CD4-positive, alpha-beta T cell treated with Interleukin-4 for 4 hours (primary cell): ENCODE results near the gene GFRAL.

ENCODE experiments used
- DNase-seq: peaks from one replicate; pipeline ENCODE4 v3.0.0-alpha.2; 2020

Gene GFRAL

DNA sequence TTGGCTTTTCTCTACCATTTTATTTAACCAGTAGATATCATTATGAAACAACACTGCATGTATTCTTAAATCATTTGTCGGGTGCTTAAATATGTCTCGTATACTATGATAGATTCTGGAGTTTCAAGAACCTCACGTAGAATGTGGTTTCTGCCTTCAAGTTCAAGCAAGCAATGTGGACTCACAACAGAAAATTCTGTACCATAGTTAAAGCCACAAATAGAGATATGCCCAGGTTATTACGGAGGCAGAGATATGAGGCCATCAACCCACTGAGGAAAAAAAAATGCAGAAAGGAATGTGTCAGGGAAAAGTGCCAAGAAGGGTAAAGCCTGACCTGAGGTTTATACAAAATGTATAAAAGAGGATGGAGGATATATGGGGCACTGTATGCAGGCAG, 109.9 kb downstream of the GFRAL start:
- DNase-seq = no peak

DNA sequence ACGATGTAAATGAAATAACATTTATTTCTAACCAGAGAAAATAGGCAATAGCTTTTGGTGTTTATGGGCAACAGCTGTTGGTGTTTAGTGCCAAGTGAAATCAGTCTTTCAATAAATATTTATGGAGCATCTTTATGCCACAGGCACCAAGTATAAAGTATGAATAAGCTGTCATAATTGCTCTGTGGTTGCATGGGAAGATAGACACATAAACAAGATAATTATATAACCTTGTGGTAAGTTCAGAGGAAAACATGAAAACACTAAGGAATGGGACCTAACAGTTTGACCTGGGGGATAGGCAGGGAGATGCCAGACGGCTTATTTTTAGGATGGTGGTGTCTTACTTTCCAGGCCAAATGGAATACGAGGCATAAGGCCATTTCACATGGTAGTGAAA, 110.9 kb downstream of the GFRAL start:
- no peak for DNase-seq

DNA sequence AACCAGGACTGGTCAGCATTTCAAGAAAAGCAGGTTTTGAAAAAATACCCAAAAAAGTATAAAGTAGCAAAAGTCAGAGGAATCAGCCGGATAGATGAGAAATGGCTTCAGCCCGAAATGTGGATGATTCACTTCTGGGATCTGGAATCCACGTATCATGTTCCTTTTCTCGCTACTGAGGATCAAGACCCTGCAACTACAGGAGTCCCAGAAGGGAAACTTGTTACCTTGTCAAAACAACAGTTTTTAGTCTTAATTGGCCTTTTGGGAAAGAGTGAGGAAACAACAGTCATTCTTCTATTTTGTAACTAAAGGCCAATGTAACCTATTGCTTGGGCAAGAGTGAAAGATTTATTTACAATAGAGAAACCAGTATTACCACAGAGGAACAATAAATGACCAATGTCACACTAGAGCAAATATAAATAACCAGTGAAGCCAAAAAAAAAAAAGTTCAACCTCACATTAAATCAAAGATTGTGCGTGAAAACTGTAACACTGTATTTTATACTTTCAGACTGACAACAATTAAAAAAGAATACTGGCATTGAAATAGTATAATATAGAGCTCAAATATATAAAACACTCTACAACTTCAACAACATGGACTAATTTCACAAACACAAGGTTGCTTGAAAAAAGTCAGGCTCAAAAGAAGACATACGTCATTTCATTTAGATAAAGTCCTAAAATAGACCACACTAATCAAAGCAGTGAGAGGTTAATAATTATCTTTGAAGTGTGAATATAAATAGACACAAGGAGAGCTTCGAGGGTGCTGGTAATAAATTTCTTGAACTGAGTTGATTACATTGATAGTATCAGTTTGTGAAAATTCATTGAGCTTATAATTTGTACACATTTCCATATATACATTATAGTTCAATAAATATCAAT, 116.2 kb downstream of the GFRAL start:
- no peak for DNase-seq

DNA sequence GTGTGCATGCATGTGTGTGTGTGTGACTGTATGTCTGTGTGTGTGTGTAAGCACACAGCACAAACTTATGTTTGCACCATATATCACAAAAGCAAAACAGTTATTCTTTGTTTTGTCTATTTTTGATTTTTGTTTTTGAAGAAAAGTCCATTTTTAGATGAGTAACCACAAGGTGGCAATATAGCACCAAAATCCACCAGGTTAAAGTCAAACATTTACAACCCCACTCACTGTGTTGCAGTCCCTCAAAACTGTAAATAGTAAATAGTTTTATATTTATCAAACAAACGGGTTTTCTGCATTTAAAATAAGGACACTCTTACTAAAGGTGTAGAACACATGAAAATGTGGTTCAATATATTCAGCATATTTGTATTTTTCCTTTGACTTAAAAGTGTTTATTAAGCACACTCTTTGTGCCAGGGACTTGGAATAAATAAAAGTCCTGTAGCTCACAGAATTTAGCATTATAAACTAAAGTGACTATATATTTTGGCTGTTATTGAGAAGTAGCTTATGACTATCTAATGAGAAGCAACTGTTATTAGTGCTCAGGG, 118.5 kb downstream of the GFRAL start:
- DNase-seq = no peak

DNA sequence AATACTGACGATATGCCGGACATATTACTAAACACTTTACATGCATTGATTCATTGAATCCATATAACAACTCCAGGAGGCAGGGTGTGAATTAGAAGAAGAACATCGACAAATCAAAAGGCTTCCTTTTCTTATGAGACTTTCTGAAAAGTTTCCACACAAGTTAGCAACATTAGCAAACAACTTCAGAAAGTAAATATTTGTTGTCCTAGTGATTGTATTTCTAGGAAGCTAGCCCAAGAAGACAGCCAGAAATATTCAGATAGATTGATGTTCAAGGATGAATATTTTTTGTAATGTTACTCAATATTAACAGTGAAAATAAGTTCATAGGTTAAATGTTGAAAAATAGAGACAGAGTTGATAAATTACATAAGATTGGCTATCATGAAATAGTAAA, 120.6 kb downstream of the GFRAL start:
- DNase-seq = no peak

DNA sequence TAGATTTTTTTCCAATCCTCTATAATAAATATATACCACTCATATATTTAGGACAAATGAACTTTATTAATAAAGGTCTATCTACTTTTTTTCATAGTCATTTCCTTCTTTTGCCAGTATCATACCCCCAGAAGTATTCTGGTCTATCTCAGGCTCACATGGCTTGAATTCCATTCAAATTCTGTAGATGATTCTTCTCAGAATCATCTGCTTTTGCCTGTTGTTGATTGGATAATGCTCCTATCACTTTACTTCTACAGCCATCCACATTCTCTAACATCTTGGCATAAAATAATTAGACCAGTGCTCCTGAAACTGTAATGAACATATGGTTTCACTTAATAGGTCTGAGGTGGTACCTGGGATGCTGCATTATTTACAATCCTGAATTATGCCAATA, 121.2 kb downstream of the GFRAL start:
- DNase-seq = no peak

DNA sequence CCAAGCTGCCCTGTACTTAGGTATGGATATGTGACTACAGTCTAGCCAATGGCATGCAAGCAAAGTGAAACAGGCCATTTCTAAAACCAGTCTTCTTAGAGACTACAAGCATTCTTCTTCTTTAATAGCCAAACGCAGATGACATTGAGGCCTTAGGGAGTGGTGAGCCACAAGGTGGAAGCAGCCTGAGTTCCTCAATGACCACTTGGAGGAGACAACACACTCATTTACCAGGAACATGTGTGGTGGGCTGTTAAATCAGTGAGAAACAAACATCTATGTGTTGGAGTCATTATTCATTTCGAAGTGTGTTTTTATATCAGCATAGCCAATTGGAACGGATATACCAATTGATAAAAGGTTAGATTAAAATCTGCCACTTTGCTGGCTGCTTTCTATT, 122.0 kb downstream of the GFRAL start:
- DNase-seq = no peak

DNA sequence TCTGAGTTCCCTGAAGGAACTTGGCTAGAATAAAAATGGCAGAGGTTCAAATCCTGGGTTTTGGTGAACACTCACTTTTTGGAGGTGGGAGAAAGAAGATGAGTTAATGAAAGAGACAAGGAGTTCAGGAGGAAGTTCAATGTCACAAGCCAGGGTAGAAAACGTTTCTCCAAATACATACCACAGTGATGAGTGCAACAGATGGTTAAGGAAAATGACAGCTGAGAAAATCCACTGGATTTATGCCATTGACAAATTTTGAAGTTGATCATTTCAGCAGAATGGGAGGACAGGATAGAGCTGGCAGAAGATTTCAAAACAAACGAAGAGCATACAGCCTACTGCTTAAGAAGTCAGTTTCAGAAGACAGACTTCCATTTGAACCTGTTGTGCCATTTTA, 122.7 kb downstream of the GFRAL start:
- DNase-seq = no peak
